HCT116 (cell line): Measurements from ENCODE around the gene TRAPPC4. TPM values are rescaled to one million over a fixed set of nuclear protein-coding genes. Genes with fewer than 3 reads are reported as not detected.

Experiments
- ATAC-seq: fragments of 200-7000 bp; cut with Tn5 transposase; 2 replicates; pipeline ENCODE4 v1.9.1; 2020; ENCODE audit warnings: mild to moderate bottlenecking, moderate library complexity
- BruUV-seq: library from RNA; stranded (reverse); fragments of 400-500 nt; replicated peaks from 2 replicates; lab custom pipeline; 2021; lab: Mats Ljungman, UMichigan
- CTCF ChIA-PET: fragments of 300-600 bp; sonication (Branson Sonifier 250); formaldehyde crosslinking; loops from one replicate; lab custom pipeline; 2021; ENCODE audit warnings: antibody characterized with exemption; lab: Charles Lee
- POLR2A ChIA-PET: fragments of 300-600, 350-600 bp; sonication (Branson Sonifier 250); formaldehyde crosslinking; loops from one replicate; lab custom pipeline; 2021; ENCODE audit warnings: antibody characterized with exemption; lab: Charles Lee
- RAD21 ChIA-PET, 2 experiments: fragments of 300-600 bp; sonication (Branson Sonifier 250); formaldehyde crosslinking; loops; one replicate each; lab custom pipeline; 2023; ENCODE audit warnings: low total read pairs in 2 of 2; ENCODE audit not compliant: uncharacterized antibody in 2 of 2, unreplicated experiment in 2 of 2, low non-redundant PET in 1 of 2; lab: Charles Lee
- DNase-seq: peaks from one replicate; pipeline ENCODE4 v3.0.0-alpha.2; 2010; ENCODE audit warnings: low read depth, low spot score
- H2AFZ ChIP-seq: fragments of 200-600 bp; shearing (Covaris generic), sonication (generic); 2 replicates; pipeline ENCODE4 v1.6.1; 2017; ENCODE audit warnings: low read depth, mixed run types, mixed read lengths, antibody characterized with exemption, low read length; ENCODE audit not compliant: poor library complexity, severe bottlenecking
- H3K27ac ChIP-seq: 2 replicates; pipeline ENCODE4 v1.5.1; 2012; ENCODE audit warnings: low read depth, low read length
- H3K27me3 ChIP-seq: fragments of 200-600 bp; sonication (generic); 2 replicates; pipeline ENCODE4 v1.6.1; 2016; ENCODE audit warnings: mixed run types, low read length, mixed read lengths; ENCODE audit not compliant: insufficient read depth
- H3K36me3 ChIP-seq, 2 experiments: fragments of 200-500 bp in 1 of 2; fragments of 200-600 bp in 1 of 2; sonication (Bioruptor generic) in 1 of 2; sonication (generic) in 1 of 2; 2 replicates each; pipeline versions ENCODE4 v1.5.1 to v1.6.1; 2014 to 2016; ENCODE audit warnings: low read length in 2 of 2, inconsistent platforms in 1 of 2, mixed read lengths in 1 of 2, mixed run types in 1 of 2; ENCODE audit not compliant: insufficient read depth in 2 of 2, control insufficient read depth in 1 of 2
- H3K4me1 ChIP-seq, 2 experiments: fragments of 200-600 bp in 1 of 2; sonication (generic) in 1 of 2; 2 replicates each; pipeline versions ENCODE4 v1.5.1 to v1.6.1; 2012 to 2017; ENCODE audit warnings: low read length in 2 of 2, inconsistent platforms in 1 of 2, mild to moderate bottlenecking in 1 of 2, mixed read lengths in 1 of 2, mixed run types in 1 of 2, moderate library complexity in 1 of 2; ENCODE audit not compliant: insufficient read depth in 2 of 2, control insufficient read depth in 1 of 2
- H3K4me2 ChIP-seq: fragments of 200-600 bp; sonication (generic); 2 replicates; pipeline ENCODE4 v1.6.1; 2017; ENCODE audit warnings: mixed run types, low read length, mixed read lengths
- H3K4me3 ChIP-seq, 2 experiments: fragments of 200-600 bp in 1 of 2; sonication (generic) in 1 of 2; replicated peaks in 1 of 2; 2 replicates each; pipeline ENCODE4 v1.5.1; 2011 to 2016; ENCODE audit warnings: low read length in 2 of 2, control low read depth in 1 of 2, low read depth in 1 of 2, mild to moderate bottlenecking in 1 of 2, mixed read lengths in 1 of 2, mixed run types in 1 of 2
- H3K79me2 ChIP-seq: fragments of 200-600 bp; sonication (generic); 2 replicates; pipeline ENCODE4 v1.6.1; 2017; ENCODE audit warnings: mild to moderate bottlenecking, mixed run types, low read length, moderate library complexity, mixed read lengths; ENCODE audit not compliant: insufficient read depth
- H3K9ac ChIP-seq: fragments of 200-600 bp; sonication (generic); 2 replicates; pipeline ENCODE4 v1.6.1; 2016; ENCODE audit warnings: low read length, mixed read lengths
- H3K9me2 ChIP-seq: fragments of 200-600 bp; sonication (generic), shearing (Covaris generic); 2 replicates; pipeline ENCODE4 v1.6.1; 2017; ENCODE audit warnings: mixed run types, mild to moderate bottlenecking, moderate library complexity; ENCODE audit not compliant: insufficient read depth
- H3K9me3 ChIP-seq, 2 experiments: fragments of 200-500 bp in 1 of 2; fragments of 200-600 bp in 1 of 2; sonication (Bioruptor generic) in 1 of 2; sonication (generic) in 1 of 2; 2 replicates each; pipeline ENCODE4 v1.6.1; 2014 to 2017; ENCODE audit warnings: low read length in 2 of 2, mixed read lengths in 2 of 2, inconsistent platforms in 1 of 2, low read depth in 1 of 2, mild to moderate bottlenecking in 1 of 2, mixed run types in 1 of 2, moderate library complexity in 1 of 2; ENCODE audit not compliant: control insufficient read depth in 1 of 2, insufficient read depth in 1 of 2
- H4K20me1 ChIP-seq: fragments of 200-600 bp; sonication (generic), shearing (Covaris generic); 2 replicates; pipeline ENCODE4 v1.6.1; 2017; ENCODE audit warnings: mixed run types, mild to moderate bottlenecking, moderate library complexity; ENCODE audit not compliant: insufficient read depth
- CTCF ChIP-seq, 3 experiments: fragments of 200-600 bp in 1 of 3; sonication (generic) in 1 of 3; IDR thresholded peaks in 2 of 3; conservative IDR thresholded peaks in 1 of 3; 2 replicates each; pipeline ENCODE4 v1.5.1; 2012 to 2017; ENCODE audit warnings: low read depth in 2 of 3, low read length in 2 of 3, antibody characterized with exemption in 1 of 3, borderline replicate concordance in 1 of 3, control low read depth in 1 of 3, mild to moderate bottlenecking in 1 of 3, mixed read lengths in 1 of 3, mixed run types in 1 of 3, moderate library complexity in 1 of 3; ENCODE audit not compliant: insufficient read depth in 1 of 3
- ELF1 ChIP-seq: IDR thresholded peaks from 2 replicates; pipeline ENCODE4 v1.6.1; 2012; ENCODE audit warnings: low read depth, borderline replicate concordance
- EZH2phosphoT487 ChIP-seq: fragments of 200-600 bp; IDR thresholded peaks from 2 replicates; pipeline ENCODE4 v1.6.1; 2018; ENCODE audit warnings: antibody characterized with exemption, borderline replicate concordance
- FOSL1 ChIP-seq: IDR thresholded peaks from 2 replicates; pipeline ENCODE4 v1.6.1; 2012; ENCODE audit warnings: low read depth
- POLR2AphosphoS5 ChIP-seq: IDR thresholded peaks from 2 replicates; pipeline ENCODE4 v1.6.1; 2011; ENCODE audit warnings: mild to moderate bottlenecking, low read depth, low read length, moderate library complexity
- RAD21 ChIP-seq: IDR thresholded peaks from 2 replicates; pipeline ENCODE4 v1.6.1; 2012; ENCODE audit warnings: low read depth, mild to moderate bottlenecking
- SRF ChIP-seq: IDR thresholded peaks from 2 replicates; pipeline ENCODE4 v1.6.1; 2012; ENCODE audit warnings: low read depth
- TCF7L2 ChIP-seq: IDR thresholded peaks from 2 replicates; pipeline ENCODE4 v1.7.0; 2011; ENCODE audit warnings: borderline replicate concordance, inconsistent platforms; ENCODE audit not compliant: insufficient read depth, insufficient read length; ENCODE audit errors: extremely low read depth
- YY1 ChIP-seq: IDR thresholded peaks from 2 replicates; pipeline ENCODE4 v1.6.1; 2011; ENCODE audit warnings: low read length, low read depth, moderate library complexity, mild to moderate bottlenecking; ENCODE audit not compliant: insufficient replicate concordance; ENCODE audit errors: extremely low read depth
- intact Hi-C: fragments of 100-400 bp; cut with micrococcal nuclease; formaldehyde crosslinking; loops from 2 replicates; pipeline ENCODE4 v1.10.0; 2022
- total RNA-seq: library from RNA; stranded (reverse); gene quantifications from one replicate; pipeline ENCODE4 v1.2.1, GENCODE V29; 2021; ENCODE audit not compliant: unreplicated experiment

Gene TRAPPC4
- total RNA-seq, 1 experiment from 2014 or later: 61.6 TPM

- POLR2A ChIA-PET: no interaction called here
- RAD21 ChIA-PET: no interaction called here
- Histone ChIP-seq H3K4me2 (no peak overlapping the region), H3K4me1 (no peaks in the 10 kb centered on the region), H3K36me3 (no peaks in the 10 kb centered on the region), H3K27me3 (no peaks in the 10 kb centered on the region), H3K9ac (no peak overlapping the region), H2AFZ (no peak overlapping the region), H4K20me1 (no peaks in the 10 kb centered on the region), H3K9me3 (no peaks in the 10 kb centered on the region), H3K27ac (no peak overlapping the region), H3K4me3 (no peak overlapping the region), H3K9me2 (no peaks in the 10 kb centered on the region), H3K79me2 (no peaks in the 10 kb centered on the region)
- CTCF ChIA-PET: no interaction called here
- ATAC-seq (peak; percentile 34; the same call in 1 of the 2 replicates), DNase-seq (no peak)
- no TSS peak for BruUV-seq
- intact Hi-C loops: no loop called here
- TF ChIP-seq TCF7L2: no peak
- no peak for TF ChIP-seq ELF1
- TF ChIP-seq EZH2phosphoT487: no peak
- no peak for TF ChIP-seq POLR2AphosphoS5
- no peak for TF ChIP-seq CTCF (IDR thresholded peaks at IDR 0.05 in 2 of 3, conservative IDR thresholded peaks at IDR 0.05 in 1 of 3; ENCODE audit: borderline replicate concordance in 1 of 3, insufficient read depth in 1 of 3, low read depth in 2 of 3, low read length in 2 of 3)
- TF ChIP-seq RAD21: no peak
- no peak for TF ChIP-seq YY1
- no peak for TF ChIP-seq SRF
- TF ChIP-seq FOSL1: no peak
Measured at GRCh38 chr11:118979434-118979833, 39.1 kb upstream of the TRAPPC4 start.
